HepG2 (cell line): Measurements from ENCODE around the gene NKX2-3. TPM values are rescaled to one million over a fixed set of nuclear protein-coding genes. Genes with fewer than 3 reads are reported as not detected.

ENCODE experiments used
- CBX2 ChIP-seq, 2 experiments: fragments of 200-600 bp in 1 of 2; sonication (generic); formaldehyde crosslinking in 1 of 2; IDR thresholded peaks; 2 replicates each; pipeline versions ENCODE4 v1.7.0 to v1.8.1; 2018 to 2022; ENCODE audit warnings: low read depth in 2 of 2, low read length in 1 of 2, mild to moderate bottlenecking in 1 of 2, missing genetic modification reagents in 1 of 2
- ETV5 ChIP-seq: IDR thresholded peaks from 2 replicates; pipeline ENCODE4 v1.6.1; 2018; ENCODE audit warnings: missing biosample characterization, missing genetic modification reagents, inconsistent platforms, borderline replicate concordance
- GABPB1 ChIP-seq: IDR thresholded peaks from 2 replicates; pipeline ENCODE4 v1.6.1; 2016; ENCODE audit warnings: mild to moderate bottlenecking, missing genetic modification reagents, moderate library complexity, missing compliant biosample characterization
- KDM3A ChIP-seq: IDR thresholded peaks from 2 replicates; pipeline ENCODE4 v1.6.1; 2018; ENCODE audit warnings: low read depth, missing compliant biosample characterization
- KLF12 ChIP-seq: sonication (generic); formaldehyde crosslinking; IDR thresholded peaks from 2 replicates; pipeline ENCODE4 v1.4.0; 2020; ENCODE audit warnings: missing genetic modification reagents, borderline replicate concordance
- KMT2B ChIP-seq: IDR thresholded peaks from 2 replicates; pipeline ENCODE4 v1.6.1; 2016; ENCODE audit warnings: missing genetic modification reagents, missing compliant biosample characterization
- MED1 ChIP-seq: sonication (generic); formaldehyde crosslinking; IDR thresholded peaks from 2 replicates; pipeline ENCODE4 v1.4.0; 2020; ENCODE audit warnings: missing genetic modification reagents
- MED13 ChIP-seq: sonication (generic); formaldehyde crosslinking; IDR thresholded peaks from 2 replicates; pipeline ENCODE4 v1.5.0; 2020; ENCODE audit warnings: missing genetic modification reagents
- NFYB ChIP-seq: sonication (generic); formaldehyde crosslinking; IDR thresholded peaks from 2 replicates; pipeline ENCODE4 v1.4.0; 2020; ENCODE audit warnings: missing genetic modification reagents
- SMAD3 ChIP-seq: sonication (generic); formaldehyde crosslinking; IDR thresholded peaks from 2 replicates; pipeline ENCODE4 v1.4.0; 2020; ENCODE audit warnings: missing genetic modification reagents
- SRY ChIP-seq: sonication (generic); formaldehyde crosslinking; IDR thresholded peaks from 2 replicates; pipeline ENCODE4 v1.8.0; 2022; ENCODE audit warnings: mild to moderate bottlenecking, missing genetic modification reagents
- ZBTB21 ChIP-seq: sonication (generic); formaldehyde crosslinking; IDR thresholded peaks from 2 replicates; pipeline ENCODE4 v1.4.0; 2020; ENCODE audit warnings: missing genetic modification reagents
- ZBTB40 ChIP-seq, 2 experiments: fragments of 450-650 bp in 1 of 2; sonication (generic) in 1 of 2; formaldehyde crosslinking in 1 of 2; IDR thresholded peaks; 2 replicates each; pipeline versions ENCODE4 v1.6.1 to v1.8.0; 2016 to 2022; ENCODE audit warnings: antibody characterized with exemption in 1 of 2, mild to moderate bottlenecking in 1 of 2, missing genetic modification reagents in 1 of 2
- ZFYVE20 ChIP-seq: sonication (generic); formaldehyde crosslinking; IDR thresholded peaks from 2 replicates; pipeline ENCODE4 v1.8.0; 2023; ENCODE audit warnings: low read depth, mild to moderate bottlenecking, moderate library complexity, missing genetic modification reagents, borderline replicate concordance
- ZNF205 ChIP-seq: IDR thresholded peaks from 2 replicates; pipeline ENCODE4 v1.6.1; 2018; ENCODE audit warnings: missing biosample characterization, missing genetic modification reagents
- ZNF746 ChIP-seq: sonication (generic); formaldehyde crosslinking; IDR thresholded peaks from 2 replicates; pipeline ENCODE4 v1.8.0; 2022; ENCODE audit warnings: mild to moderate bottlenecking, missing genetic modification reagents
- polyA plus RNA-seq, 8 experiments: library from polyadenylated mRNA; depleted of rRNA in 3 of 8; stranded (reverse) in 7 of 8; unstranded in 1 of 8; fragments of >200 nt; fragmentation: Illumina TruSeq in 4 of 8; extraction: Trizol in 4 of 8; gene quantifications; 2 replicates each; pipeline versions ENCODE4 v1.2.1 to v1.2.3, GENCODE V29; 2011 to 2016; ENCODE audit warnings: low read depth in 4 of 8, missing spikeins in 1 of 8, mixed read lengths in 1 of 8; ENCODE audit not compliant: insufficient read depth in 1 of 8
- total RNA-seq, 5 experiments: library from RNA; depleted of rRNA; stranded (reverse); fragments of >200 nt; fragmentation: Illumina TruSeq; extraction: Trizol; gene quantifications; 2 replicates each; pipeline ENCODE4 v1.2.3, GENCODE V29; 2016; ENCODE audit warnings: low read depth in 1 of 5
- TF ChIP-seq, protein P1 (sequence below): sonication (generic); formaldehyde crosslinking; IDR thresholded peaks from 2 replicates; pipeline ENCODE4 v1.5.0; 2020; ENCODE audit warnings: missing genetic modification reagents

Gene NKX2-3
- total and polyA plus RNA-seq, 2 of the 13 experiments (the other 11 are each of a cell fraction or from before 2014, with no cell fraction given): not detected

DNA sequence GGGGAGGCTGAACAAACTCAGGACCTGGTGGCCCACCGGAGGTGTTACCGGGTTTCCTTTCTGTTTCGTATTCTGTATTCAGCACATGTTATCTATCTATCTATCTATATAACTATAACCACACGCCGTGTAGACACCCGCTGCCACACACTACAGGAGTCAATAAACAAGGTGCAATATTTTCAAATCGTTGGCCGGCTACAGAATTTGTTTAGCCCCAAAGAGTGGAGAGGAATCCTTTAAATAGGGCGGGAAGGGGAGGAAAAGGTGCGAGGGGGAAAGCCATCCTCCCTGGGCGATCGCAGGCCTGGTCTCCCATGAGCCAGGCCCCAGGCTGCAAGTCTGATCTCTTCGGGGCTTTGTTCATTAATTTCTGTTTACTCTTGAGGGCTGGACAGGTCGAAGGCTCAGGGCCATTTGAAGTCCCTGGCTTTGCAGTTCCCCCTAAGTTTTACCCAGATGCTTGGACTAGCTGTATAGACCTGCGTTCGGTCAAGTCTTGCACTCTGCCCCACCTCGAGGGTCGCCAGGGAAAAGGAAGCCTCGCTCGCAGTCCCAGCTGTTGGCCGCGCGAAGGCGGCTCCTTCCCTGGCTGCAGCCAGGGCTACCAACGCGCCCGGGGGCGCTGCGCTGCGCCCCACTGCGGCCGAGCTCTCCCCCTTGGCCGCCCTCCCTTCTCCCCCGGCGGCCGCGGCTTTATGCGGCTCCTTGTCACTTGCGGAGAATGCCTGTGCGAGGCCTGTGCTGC, 3.8 kb downstream of the NKX2-3 start (continued):
- TF ChIP-seq CBX2 (IDR thresholded peaks at IDR 0.05; ENCODE audit: low read depth, low read length) (peak; percentile 73; the same call in 1 of the 2 replicates), CBX2 (CRISPR knock-in tag; IDR thresholded peaks at IDR 0.05; ENCODE audit: low read depth) (no peak), ZBTB21 (CRISPR knock-in tag) (no peak), KLF12 (CRISPR knock-in tag) (0 out of 2 replicates have a peak, but pooled peaks have one; percentile 26), ZNF746 (CRISPR knock-in tag) (no peak), ZNF205 (CRISPR knock-in tag) (no peak), NFYB (no peak), KDM3A (CRISPR knock-in tag) (0 out of 2 replicates have a peak, but pooled peaks have one; percentile 16), SMAD3 (CRISPR knock-in tag) (no peak), ZFYVE20 (CRISPR knock-in tag) (no peak), SRY (CRISPR knock-in tag) (no peak), MED1 (CRISPR knock-in tag) (no peak), MED13 (CRISPR knock-in tag) (no peak), KMT2B (CRISPR knock-in tag) (no peak), ETV5 (no peak), ZBTB40 (IDR thresholded peaks at IDR 0.05) (no peak), ZBTB40 (CRISPR knock-in tag; IDR thresholded peaks at IDR 0.05) (0 out of 2 replicates have a peak, but pooled peaks have one; percentile 6), GABPB1 (CRISPR knock-in tag) (peak; percentile 16; the same call in 1 of the 2 replicates)
- TF ChIP-seq, protein P1, sequence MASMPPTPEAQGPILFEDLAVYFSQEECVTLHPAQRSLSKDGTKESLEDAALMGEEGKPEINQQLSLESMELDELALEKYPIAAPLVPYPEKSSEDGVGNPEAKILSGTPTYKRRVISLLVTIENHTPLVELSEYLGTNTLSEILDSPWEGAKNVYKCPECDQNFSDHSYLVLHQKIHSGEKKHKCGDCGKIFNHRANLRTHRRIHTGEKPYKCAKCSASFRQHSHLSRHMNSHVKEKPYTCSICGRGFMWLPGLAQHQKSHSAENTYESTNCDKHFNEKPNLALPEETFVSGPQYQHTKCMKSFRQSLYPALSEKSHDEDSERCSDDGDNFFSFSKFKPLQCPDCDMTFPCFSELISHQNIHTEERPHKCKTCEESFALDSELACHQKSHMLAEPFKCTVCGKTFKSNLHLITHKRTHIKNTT (CRISPR knock-in tag): no peak
